ENCODE measurements around the gene SLC50A1. TPM values are rescaled to one million over a fixed set of nuclear protein-coding genes. Genes with fewer than 3 reads are reported as not detected.

The SLC50A1 gene
- total RNA-seq, 1 donor from 2014 or later: 44.7 TPM

- Histone ChIP-seq H3K27me3 (no peaks in the 10 kb centered on the region), H3K9me3 (no peaks in the 10 kb centered on the region), H3K27ac (no peak overlapping the region), H3K36me3 (no peaks in the 10 kb centered on the region), H3K4me3 (no peak overlapping the region), H3K4me1 (peaks cover 12% of the 10 kb centered on the region)
- no peak for TF ChIP-seq CTCF (IDR thresholded peaks at IDR 0.05)
- DNase-seq (no peak), ATAC-seq (no peak)
- intact Hi-C loops (cut with DNase I): loop anchor here (5.0 kb wide), 2 partner anchors 35 to 75 kb away; partner anchors contain the start of gene EFNA1
Observed at GRCh38 chr1:155092641-155093040, 43.0 kb upstream of the SLC50A1 start.

GRCh38 chr1:155093911-155094621 is 41.6 kb upstream of the SLC50A1 start:
- no peak overlapping the region for H3K4me3 ChIP-seq
- no peak for DNase-seq

GRCh38 chr1:155094622-155094948 is 41.1 kb upstream of the SLC50A1 start:
- Histone ChIP-seq H3K4me1 (peaks cover 12% of the 10 kb centered on the region), H3K9me3 (no peaks in the 10 kb centered on the region), H3K36me3 (no peaks in the 10 kb centered on the region), H3K27me3 (no peaks in the 10 kb centered on the region), H3K27ac (peak overlapping the region; percentile 49), H3K4me3 (no peak overlapping the region)
- peak; percentile 1 for TF ChIP-seq CTCF (IDR thresholded peaks at IDR 0.05)
- intact Hi-C loops (cut with DNase I): loop anchor here (5.0 kb wide), 2 partner anchors 33 to 73 kb away; partner anchors contain the start of gene EFNA1
- ATAC-seq: no peak
- DNase-seq: no peak

More at GRCh38 chr1:155093911-155094621, 41.6 kb upstream of the SLC50A1 start:
- no peaks in the 10 kb centered on the region for H3K9me3 ChIP-seq
- H3K4me1 ChIP-seq: peaks cover 12% of the 10 kb centered on the region
- peak; percentile 75 for ATAC-seq
- H3K27ac ChIP-seq: peak overlapping the region; percentile 49
- intact Hi-C loops (cut with DNase I): loop anchor here (5.0 kb wide), 2 partner anchors 33 to 73 kb away; partner anchors contain the start of gene EFNA1
- no peaks in the 10 kb centered on the region for H3K27me3 ChIP-seq
- peak; percentile 42 for TF ChIP-seq CTCF (IDR thresholded peaks at IDR 0.05)
- H3K36me3 ChIP-seq: no peaks in the 10 kb centered on the region

- DNase-seq: no peak
- H3K9me3 ChIP-seq: no peaks in the 10 kb centered on the region
- no peak overlapping the region for H3K27ac ChIP-seq
- H3K27me3 ChIP-seq: no peaks in the 10 kb centered on the region
- peaks cover 7% of the 10 kb centered on the region for H3K4me1 ChIP-seq
- H3K36me3 ChIP-seq: no peaks in the 10 kb centered on the region
- ATAC-seq: no peak
- intact Hi-C loops (cut with DNase I): no loop called here
- TF ChIP-seq CTCF (IDR thresholded peaks at IDR 0.05): no peak
- H3K4me3 ChIP-seq: no peak overlapping the region
Observed at GRCh38 chr1:155099331-155099730, 36.3 kb upstream of the SLC50A1 start.

GRCh38 chr1:155103325-155103724 is 32.3 kb upstream of the SLC50A1 start:
- DNase-seq (no peak), ATAC-seq (no peak)
- TF ChIP-seq CTCF (IDR thresholded peaks at IDR 0.05): no peak
- H3K4me1 ChIP-seq: peaks cover 9% of the 10 kb centered on the region
- no peak overlapping the region for H3K4me3 ChIP-seq
- H3K9me3 ChIP-seq: no peaks in the 10 kb centered on the region
- H3K27me3 ChIP-seq: no peaks in the 10 kb centered on the region
- intact Hi-C loops (cut with DNase I): no loop called here
- H3K36me3 ChIP-seq: no peaks in the 10 kb centered on the region
- H3K27ac ChIP-seq: no peak overlapping the region
